NT2/D1 (cell line): Measurements from ENCODE around the gene IGSF23.

Source experiments
- SUZ12 ChIP-seq: IDR thresholded peaks from 2 replicates; pipeline ENCODE4 v1.6.1; 2011; ENCODE audit not compliant: insufficient read length, insufficient read depth; ENCODE audit errors: extremely low read depth
- YY1 ChIP-seq: IDR thresholded peaks from 2 replicates; pipeline ENCODE4 v1.6.1; 2011; ENCODE audit not compliant: insufficient read length, insufficient read depth
- ZNF274 ChIP-seq: IDR thresholded peaks from 2 replicates; pipeline ENCODE4 v1.6.1; 2011; ENCODE audit warnings: mild to moderate bottlenecking, low read depth, low read length

DNA sequence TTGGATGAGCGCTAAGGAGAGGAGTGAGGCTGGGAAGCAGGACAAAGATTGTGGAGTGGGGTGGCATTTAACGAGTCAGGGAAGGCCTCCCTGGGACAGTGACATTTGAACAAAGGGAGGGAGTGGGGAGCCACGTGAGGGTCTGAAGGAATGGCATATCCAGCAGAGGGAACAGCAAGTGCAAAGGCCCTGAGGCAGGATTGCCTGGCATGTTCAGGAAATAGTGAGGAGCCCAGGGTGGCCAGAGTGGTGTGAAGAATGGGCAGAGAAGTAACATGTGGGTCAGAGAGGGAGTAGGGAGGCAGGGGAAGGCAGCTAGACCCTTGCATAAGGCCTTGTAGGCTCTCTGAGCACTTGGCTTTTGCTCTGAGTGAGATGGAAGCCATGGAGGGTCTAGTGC, 15.4 kb downstream of the IGSF23 start:
- TF ChIP-seq YY1 = no peak
- TF ChIP-seq ZNF274 = no peak
- TF ChIP-seq SUZ12 = no peak
